Stimulated activated CD4-positive, alpha-beta T cell treated with anti-CD3 and anti-CD28 coated beads, Interleukin-2, amount 100 ng/mL, for 4 hours (primary cell): Measurements from ENCODE around the gene TTC29.

Source experiments
- DNase-seq: peaks from one replicate; pipeline ENCODE4 v3.0.0-alpha.2; 2020; ENCODE audit warnings: low read depth

TTC29 gene

GRCh38 chr4:146945556-146946374 lies at the start of gene TTC29:
Gene TTC29 (minus strand): TSS chr4:146945864. CDS start chr4:146939895, 5,969 bp downstream.
- peak; percentile 78 for DNase-seq

- no peak for DNase-seq
These were observed 36.0 kb upstream of the TTC29 start for GRCh38 chr4:146981651-146982050.

GRCh38 chr4:146978641-146979040 lies 33.0 kb upstream of the TTC29 start:
- DNase-seq: no peak

- DNase-seq: no peak
These were observed 30.5 kb upstream of the TTC29 start for GRCh38 chr4:146976145-146976544.

GRCh38 chr4:146975527-146975926 lies 29.9 kb upstream of the TTC29 start:
- no peak for DNase-seq

GRCh38 chr4:146975036-146975435 lies 29.4 kb upstream of the TTC29 start:
- DNase-seq: no peak

- no peak for DNase-seq
These were observed 26.4 kb upstream of the TTC29 start for GRCh38 chr4:146972036-146972435.

- DNase-seq: no peak
These were observed 23.5 kb upstream of the TTC29 start for GRCh38 chr4:146969126-146969525.

- DNase-seq: no peak
These were observed 15.0 kb upstream of the TTC29 start for GRCh38 chr4:146960634-146961033.

- no peak for DNase-seq
These were observed 14.0 kb upstream of the TTC29 start for GRCh38 chr4:146959692-146960091.

- DNase-seq: no peak
These were observed 11.6 kb upstream of the TTC29 start for GRCh38 chr4:146957237-146957636.

GRCh38 chr4:146952896-146953295 lies 7.2 kb upstream of the TTC29 start:
- no peak for DNase-seq

GRCh38 chr4:146949559-146949958 lies 3.9 kb upstream of the TTC29 start:
- no peak for DNase-seq

- no peak for DNase-seq
These were observed 1.8 kb downstream of the TTC29 start for GRCh38 chr4:146943691-146944375.

- DNase-seq: no peak
These were observed 13.5 kb downstream of the TTC29 start for GRCh38 chr4:146932116-146932515.

GRCh38 chr4:146930673-146931072 lies 15.0 kb downstream of the TTC29 start:
- no peak for DNase-seq

- no peak for DNase-seq
These were observed 18.0 kb downstream of the TTC29 start for GRCh38 chr4:146927695-146928094.

- no peak for DNase-seq
These were observed 29.1 kb downstream of the TTC29 start for GRCh38 chr4:146916479-146917076.

- DNase-seq: no peak
These were observed 30.5 kb downstream of the TTC29 start for GRCh38 chr4:146915132-146915531.

- DNase-seq: no peak
These were observed 45.4 kb downstream of the TTC29 start for GRCh38 chr4:146900295-146900694.

- DNase-seq: no peak
These were observed 55.4 kb downstream of the TTC29 start for GRCh38 chr4:146890301-146890700.

GRCh38 chr4:146883070-146883469 lies 62.6 kb downstream of the TTC29 start:
- DNase-seq: no peak

- no peak for DNase-seq
These were observed 88.4 kb downstream of the TTC29 start for GRCh38 chr4:146857298-146857697.
